HG02610 (cell line): ENCODE data around the gene EPPIN.
"Not testable (repeated sequence)": the region's sequence is repeated elsewhere in the genome, so short reads cannot be mapped to it uniquely, and the experiment has no call there.

Experiments used
- ATAC-seq: cut with Tn5 transposase; IDR thresholded peaks from one replicate; pipeline ENCODE4 v1.9.1; 2021; ENCODE audit warnings: mild to moderate bottlenecking, moderate library complexity; ENCODE audit not compliant: unreplicated experiment

Gene EPPIN

GRCh38 chr20:45547206-45547770, at the start of gene EPPIN:
Gene EPPIN, minus strand, starts transcription at chr20:45547401. Its CDS starts 44 bp downstream, at chr20:45547357.
- no peak for ATAC-seq

GRCh38 chr20:45595235-45595634, 48.0 kb upstream of the EPPIN start:
- no peak for ATAC-seq

GRCh38 chr20:45593498-45593897, 46.3 kb upstream of the EPPIN start:
- no peak for ATAC-seq

GRCh38 chr20:45592574-45593189, 45.5 kb upstream of the EPPIN start:
- ATAC-seq: no peak

GRCh38 chr20:45589725-45590124, 42.5 kb upstream of the EPPIN start:
- ATAC-seq: no peak

- ATAC-seq: no peak
Measured at GRCh38 chr20:45588800-45589199, 41.6 kb upstream of the EPPIN start.

GRCh38 chr20:45585986-45586385, 38.8 kb upstream of the EPPIN start:
- not testable (repeated sequence) for ATAC-seq

- not testable (repeated sequence) for ATAC-seq
Measured at GRCh38 chr20:45584294-45584693, 37.1 kb upstream of the EPPIN start.

GRCh38 chr20:45583502-45583901, 36.3 kb upstream of the EPPIN start:
- ATAC-seq: no peak

- no peak for ATAC-seq
Measured at GRCh38 chr20:45581702-45582101, 34.5 kb upstream of the EPPIN start.

GRCh38 chr20:45579184-45579583, 32.0 kb upstream of the EPPIN start, which contains the start of gene WFDC8:
Gene WFDC8, minus strand, starts transcription at chr20:45579284. Its CDS starts 37 bp downstream, at chr20:45579247.
- no peak for ATAC-seq

GRCh38 chr20:45578231-45578630, 31.0 kb upstream of the EPPIN start:
- ATAC-seq: no peak

GRCh38 chr20:45576995-45577394, 29.8 kb upstream of the EPPIN start:
- ATAC-seq: no peak

GRCh38 chr20:45575931-45576330, 28.7 kb upstream of the EPPIN start:
- no peak for ATAC-seq

- not testable (repeated sequence) for ATAC-seq
Measured at GRCh38 chr20:45569650-45570049, 22.4 kb upstream of the EPPIN start.

- no peak for ATAC-seq
Measured at GRCh38 chr20:45564760-45565276, 17.6 kb upstream of the EPPIN start.

- no peak for ATAC-seq
Measured at GRCh38 chr20:45555198-45555597, 8.0 kb upstream of the EPPIN start.

- ATAC-seq: no peak
Measured at GRCh38 chr20:45552456-45552855, 5.3 kb upstream of the EPPIN start.

- no peak for ATAC-seq
Measured at GRCh38 chr20:45550765-45551164, 3.6 kb upstream of the EPPIN start.

- ATAC-seq: no peak
Measured at GRCh38 chr20:45548410-45548809, 1.2 kb upstream of the EPPIN start.

- ATAC-seq: no peak
Measured at GRCh38 chr20:45545754-45546453, 1.3 kb downstream of the EPPIN start.

GRCh38 chr20:45545351-45545750, 1.9 kb downstream of the EPPIN start:
- no peak for ATAC-seq
